SH-SY5Y (cell line): ENCODE measurements around the gene PITPNM1.

Experiments used
- GATA2 ChIP-seq: IDR thresholded peaks from 2 replicates; pipeline ENCODE4 v1.6.1; 2011; ENCODE audit warnings: mild to moderate bottlenecking, low read depth, low read length
- GATA3 ChIP-seq: IDR thresholded peaks from 2 replicates; pipeline ENCODE4 v1.6.1; 2011; ENCODE audit warnings: low read depth, mild to moderate bottlenecking, low read length, moderate library complexity

- TF ChIP-seq GATA2: no peak
- TF ChIP-seq GATA3: no peak
These were observed 37.1 kb downstream of the PITPNM1 start for GRCh38 chr11:67468056-67468455.
